NT2/D1 (cell line): Measurements from ENCODE around the gene RYK.

ENCODE experiments used
- DNase-seq: peaks from one replicate; pipeline ENCODE4 v3.0.0-alpha.2; 2011; ENCODE audit warnings: low read depth, low spot score
- H3K27me3 ChIP-seq: 2 replicates; pipeline ENCODE4 v1.6.0; 2011; ENCODE audit warnings: mild to moderate bottlenecking; ENCODE audit not compliant: insufficient read length, insufficient read depth
- H3K36me3 ChIP-seq: 2 replicates; pipeline ENCODE4 v1.6.1; 2011; ENCODE audit warnings: mild to moderate bottlenecking, low read length, mixed read lengths; ENCODE audit not compliant: insufficient read depth, insufficient read length
- H3K4me1 ChIP-seq: 2 replicates; pipeline ENCODE4 v1.5.1; 2011; ENCODE audit not compliant: insufficient read depth, insufficient read length
- H3K4me3 ChIP-seq: 2 replicates; pipeline ENCODE4 v1.5.1; 2011; ENCODE audit warnings: low read depth; ENCODE audit not compliant: insufficient read length
- H3K9ac ChIP-seq: 2 replicates; pipeline ENCODE4 v1.6.0; 2011; ENCODE audit warnings: low read depth; ENCODE audit not compliant: insufficient read length
- H3K9me3 ChIP-seq: 2 replicates; pipeline ENCODE4 v1.5.1; 2011; ENCODE audit warnings: mild to moderate bottlenecking, low read length; ENCODE audit not compliant: insufficient read depth
- SUZ12 ChIP-seq: IDR thresholded peaks from 2 replicates; pipeline ENCODE4 v1.6.1; 2011; ENCODE audit not compliant: insufficient read length, insufficient read depth; ENCODE audit errors: extremely low read depth
- YY1 ChIP-seq: IDR thresholded peaks from 2 replicates; pipeline ENCODE4 v1.6.1; 2011; ENCODE audit not compliant: insufficient read length, insufficient read depth
- ZNF274 ChIP-seq: IDR thresholded peaks from 2 replicates; pipeline ENCODE4 v1.6.1; 2011; ENCODE audit warnings: mild to moderate bottlenecking, low read depth, low read length

The RYK gene

DNA sequence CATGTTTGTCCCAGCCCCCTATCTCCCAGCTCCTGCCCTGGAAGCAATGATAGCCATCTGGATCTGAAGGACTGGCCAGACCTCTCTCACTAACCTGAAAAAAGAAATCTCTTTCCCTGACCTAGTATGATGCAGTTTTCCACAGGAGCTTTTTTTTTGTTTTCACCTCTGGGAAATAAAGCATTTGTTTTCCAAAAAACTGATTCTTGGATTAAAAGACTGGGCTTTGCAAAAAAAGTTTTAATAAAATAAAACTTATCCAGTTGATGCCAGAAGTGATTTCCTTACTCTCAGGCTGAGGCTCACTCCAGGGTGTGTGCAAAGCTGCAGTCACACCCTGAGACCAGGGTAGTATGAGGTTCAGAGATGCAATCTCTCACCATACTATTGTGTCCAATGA, 104.0 kb downstream of the RYK start:
- no peak for DNase-seq
- no peak for TF ChIP-seq SUZ12
- TF ChIP-seq ZNF274, result no peak
- no peak for TF ChIP-seq YY1
- Histone ChIP-seq H3K9me3 (no peaks in the 10 kb centered on the region), H3K9ac (no peak overlapping the region), H3K36me3 (peaks cover 12% of the 10 kb centered on the region), H3K27me3 (no peaks in the 10 kb centered on the region), H3K4me1 (no peaks in the 10 kb centered on the region), H3K4me3 (no peak overlapping the region)

DNA sequence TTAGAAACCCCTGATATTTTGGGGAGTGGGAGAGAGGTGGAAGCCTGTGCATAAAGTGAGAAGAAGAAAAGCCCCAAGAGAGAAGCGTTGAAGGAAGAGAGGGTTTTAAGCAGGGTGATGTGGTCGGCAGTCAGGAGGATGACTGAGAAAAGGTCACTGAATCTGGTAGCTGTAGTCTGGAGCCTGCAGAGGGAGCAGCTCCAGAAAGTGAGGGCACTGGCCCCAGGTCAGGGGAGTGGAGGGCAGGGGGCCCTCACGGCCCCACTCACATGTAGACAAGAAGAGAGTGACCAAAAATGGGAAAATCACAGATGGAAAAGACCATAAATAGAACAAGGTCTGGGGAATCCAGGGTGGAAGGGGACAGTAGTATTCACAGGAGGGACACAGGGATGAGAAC, 105.5 kb downstream of the RYK start:
- H3K9me3 ChIP-seq, result no peaks in the 10 kb centered on the region

GRCh38 chr3:134144694-134145093, 106.0 kb downstream of the RYK start:
- Histone ChIP-seq H3K9me3 (no peaks in the 10 kb centered on the region), H3K36me3 (peaks cover 7% of the 10 kb centered on the region), H3K9ac (no peak overlapping the region), H3K4me1 (no peaks in the 10 kb centered on the region), H3K27me3 (no peaks in the 10 kb centered on the region), H3K4me3 (no peak overlapping the region)
- TF ChIP-seq YY1, result no peak
- TF ChIP-seq ZNF274, result no peak
- no peak for TF ChIP-seq SUZ12
- DNase-seq, result no peak

More for the DNA sequence above, 105.5 kb downstream of the RYK start:
- Histone ChIP-seq H3K36me3 (peaks cover 4% of the 10 kb centered on the region), H3K4me1 (no peaks in the 10 kb centered on the region), H3K4me3 (no peak overlapping the region), H3K27me3 (no peaks in the 10 kb centered on the region), H3K9ac (no peak overlapping the region)
- TF ChIP-seq YY1, result no peak
- no peak for DNase-seq

- Histone ChIP-seq H3K4me1 (no peaks in the 10 kb centered on the region), H3K9ac (no peak overlapping the region), H3K9me3 (no peaks in the 10 kb centered on the region), H3K27me3 (no peaks in the 10 kb centered on the region), H3K4me3 (no peak overlapping the region), H3K36me3 (peaks cover 7% of the 10 kb centered on the region)
- no peak for DNase-seq
- TF ChIP-seq SUZ12 (no peak), ZNF274 (no peak), YY1 (no peak)
Observed at GRCh38 chr3:134143828-134144401, 106.7 kb downstream of the RYK start.

- no peak for DNase-seq
- peaks cover 3% of the 10 kb centered on the region for H3K36me3 ChIP-seq
- no peak overlapping the region for H3K4me3 ChIP-seq
- peaks cover 10% of the 10 kb centered on the region for H3K9me3 ChIP-seq
- peaks cover 3% of the 10 kb centered on the region for H3K4me1 ChIP-seq
- H3K9ac ChIP-seq, result no peak overlapping the region
- TF ChIP-seq YY1 (no peak), SUZ12 (no peak), ZNF274 (no peak)
- H3K27me3 ChIP-seq, result no peaks in the 10 kb centered on the region
Observed at GRCh38 chr3:134136604-134137003, 114.1 kb downstream of the RYK start.

DNA sequence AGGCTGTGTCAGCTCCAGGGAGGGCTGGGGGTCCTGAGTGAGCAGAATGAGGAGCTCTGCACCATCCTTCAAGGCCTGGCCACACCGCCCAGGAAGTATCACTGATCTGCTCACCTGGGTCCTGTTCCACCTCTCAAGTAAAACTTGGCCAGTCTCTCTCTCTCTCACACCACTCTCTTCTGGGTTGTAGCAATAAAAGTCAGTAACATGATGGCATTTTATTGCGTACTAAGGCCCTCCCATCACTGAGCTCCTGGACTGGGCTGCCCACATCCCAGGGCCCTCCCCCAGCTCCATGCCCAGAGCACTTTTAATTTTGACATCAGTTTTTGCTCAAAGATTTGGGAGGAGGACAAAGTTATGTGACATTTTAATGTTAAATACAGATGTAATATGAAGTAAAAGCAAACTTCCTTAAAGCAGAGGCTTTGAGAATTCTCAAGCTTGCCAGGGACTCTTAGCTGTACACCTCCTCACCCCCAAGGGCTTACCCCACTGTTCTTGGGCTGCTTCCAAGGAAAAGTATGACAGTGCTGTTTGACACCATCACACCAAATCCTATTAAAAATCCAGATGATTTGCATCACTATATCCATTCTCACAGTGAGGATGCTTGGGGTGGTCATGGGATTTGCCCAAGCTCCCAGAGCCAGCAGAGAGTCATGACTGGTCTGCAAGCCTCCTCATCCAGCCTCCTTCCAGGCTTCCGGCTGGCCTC, 115.8 kb downstream of the RYK start:
- DNase-seq, result no peak
- no peak for TF ChIP-seq SUZ12
- TF ChIP-seq ZNF274, result no peak
- TF ChIP-seq YY1, result no peak
- Histone ChIP-seq H3K9ac (no peak overlapping the region), H3K4me1 (peaks cover 3% of the 10 kb centered on the region), H3K4me3 (no peak overlapping the region), H3K36me3 (peaks cover 1% of the 10 kb centered on the region), H3K27me3 (no peaks in the 10 kb centered on the region), H3K9me3 (peaks cover 15% of the 10 kb centered on the region)

GRCh38 chr3:134134240-134134639, 116.4 kb downstream of the RYK start:
- Histone ChIP-seq H3K9ac (no peak overlapping the region), H3K27me3 (no peaks in the 10 kb centered on the region), H3K36me3 (no peaks in the 10 kb centered on the region), H3K9me3 (peaks cover 21% of the 10 kb centered on the region), H3K4me3 (no peak overlapping the region), H3K4me1 (peaks cover 3% of the 10 kb centered on the region)
- TF ChIP-seq SUZ12 (no peak), ZNF274 (no peak), YY1 (no peak)
- DNase-seq, result no peak
